Muscle layer of colon (tissue), 2 donors: ENCODE measurements around the gene GTPBP6.

Source experiments
- H3K27ac ChIP-seq: one replicate; pipeline ENCODE4 v1.7.0; 2013; ENCODE audit warnings: low read depth, mild to moderate bottlenecking, low read length, moderate library complexity
- H3K27me3 ChIP-seq, 2 donors: one replicate each; pipeline ENCODE4 v1.7.0; 2013; ENCODE audit warnings: low read length in 2 of 2, mild to moderate bottlenecking in 2 of 2; ENCODE audit not compliant: insufficient read depth in 2 of 2, control insufficient read depth in 1 of 2
- H3K36me3 ChIP-seq: one replicate; pipeline ENCODE4 v1.7.0; 2013; ENCODE audit warnings: mild to moderate bottlenecking, low read length; ENCODE audit not compliant: insufficient read depth
- H3K4me1 ChIP-seq: one replicate; pipeline ENCODE4 v1.7.0; 2013; ENCODE audit warnings: mild to moderate bottlenecking, low read length; ENCODE audit not compliant: insufficient read depth
- H3K4me3 ChIP-seq, 2 donors: one replicate each; pipeline ENCODE4 v1.7.0; 2013; ENCODE audit warnings: low read length in 2 of 2, low read depth in 1 of 2, mild to moderate bottlenecking in 1 of 2, moderate library complexity in 1 of 2
- H3K9ac ChIP-seq: one replicate; pipeline ENCODE4 v1.7.0; 2013; ENCODE audit warnings: low read length
- H3K9me3 ChIP-seq: one replicate; pipeline ENCODE4 v1.7.0; 2013; ENCODE audit warnings: mild to moderate bottlenecking, low read length
- donor health status: abdominal sarcoma.
- donor health status: Adenocarcinoma of cecum.

The GTPBP6 gene

DNA sequence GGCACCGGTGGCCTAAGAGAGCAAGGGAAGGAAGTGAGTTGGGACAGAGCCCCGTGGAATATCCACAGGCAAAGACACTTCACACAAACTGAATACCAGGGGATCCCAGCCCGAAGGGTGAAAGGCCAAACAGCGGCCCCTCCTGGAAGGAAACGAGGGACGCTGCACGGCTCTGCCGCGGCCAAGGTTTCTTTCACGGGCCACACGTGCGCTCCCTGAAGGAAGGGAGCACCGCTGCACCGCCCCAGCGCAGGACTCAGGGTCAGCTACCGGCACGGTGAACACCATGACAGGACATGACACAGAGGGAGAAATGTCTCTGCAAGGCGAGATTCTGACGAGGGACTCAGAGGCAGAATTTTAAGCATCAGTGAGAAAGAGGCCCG, 31.5 kb upstream of the GTPBP6 start:
- Histone ChIP-seq H3K4me3 (no peak overlapping the region), H3K4me1 (no peaks in the 10 kb centered on the region), H3K27me3 (no peaks in the 10 kb centered on the region), H3K9me3 (no peaks in the 10 kb centered on the region), H3K27ac (no peak overlapping the region), H3K9ac (no peak overlapping the region), H3K36me3 (no peaks in the 10 kb centered on the region)

DNA sequence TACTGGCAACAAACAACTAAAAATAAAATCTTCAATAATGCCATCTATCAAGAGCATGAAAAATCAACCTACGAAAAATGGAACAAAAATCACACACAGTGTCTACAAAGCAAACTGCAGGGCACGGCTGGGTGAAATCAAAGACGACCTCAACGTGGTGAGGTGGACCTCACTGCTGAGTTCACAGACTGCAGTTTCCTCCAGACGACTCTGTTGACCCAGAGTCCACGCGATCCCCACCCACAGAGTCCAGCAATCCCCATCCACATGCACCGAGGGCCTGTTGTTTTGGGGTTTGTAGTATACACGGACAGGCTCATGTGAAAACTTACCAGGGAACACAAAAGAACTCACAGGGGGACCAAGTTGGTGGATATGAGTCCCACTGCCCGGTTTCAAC, 31.1 kb upstream of the GTPBP6 start:
- no peaks in the 10 kb centered on the region for H3K36me3 ChIP-seq
- no peak overlapping the region for H3K4me3 ChIP-seq
- H3K27ac ChIP-seq, result no peak overlapping the region
- H3K27me3 ChIP-seq, result no peaks in the 10 kb centered on the region
- no peaks in the 10 kb centered on the region for H3K9me3 ChIP-seq
- H3K4me1 ChIP-seq, result no peaks in the 10 kb centered on the region
- no peak overlapping the region for H3K9ac ChIP-seq

DNA sequence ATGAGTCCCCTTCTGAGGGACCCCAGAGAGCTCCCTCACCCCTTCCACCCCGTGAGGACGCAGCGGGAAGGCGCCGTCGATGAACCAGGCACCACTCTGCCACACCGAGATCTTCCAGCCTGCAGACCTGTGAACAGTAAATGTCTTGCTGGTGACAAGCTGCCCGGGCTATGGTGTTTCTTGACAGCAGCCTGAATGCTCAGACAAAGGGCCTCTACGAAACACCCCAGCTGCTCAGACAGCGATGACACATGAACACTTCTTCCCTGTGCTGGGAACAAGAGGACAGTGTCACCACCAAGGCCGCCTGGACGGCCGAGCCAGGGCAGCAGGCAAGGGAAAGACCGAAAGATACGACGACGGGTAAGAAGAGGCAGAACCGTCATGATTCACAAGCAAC, 30.6 kb upstream of the GTPBP6 start:
- no peaks in the 10 kb centered on the region for H3K36me3 ChIP-seq
- no peaks in the 10 kb centered on the region for H3K9me3 ChIP-seq
- H3K27ac ChIP-seq, result no peak overlapping the region

DNA sequence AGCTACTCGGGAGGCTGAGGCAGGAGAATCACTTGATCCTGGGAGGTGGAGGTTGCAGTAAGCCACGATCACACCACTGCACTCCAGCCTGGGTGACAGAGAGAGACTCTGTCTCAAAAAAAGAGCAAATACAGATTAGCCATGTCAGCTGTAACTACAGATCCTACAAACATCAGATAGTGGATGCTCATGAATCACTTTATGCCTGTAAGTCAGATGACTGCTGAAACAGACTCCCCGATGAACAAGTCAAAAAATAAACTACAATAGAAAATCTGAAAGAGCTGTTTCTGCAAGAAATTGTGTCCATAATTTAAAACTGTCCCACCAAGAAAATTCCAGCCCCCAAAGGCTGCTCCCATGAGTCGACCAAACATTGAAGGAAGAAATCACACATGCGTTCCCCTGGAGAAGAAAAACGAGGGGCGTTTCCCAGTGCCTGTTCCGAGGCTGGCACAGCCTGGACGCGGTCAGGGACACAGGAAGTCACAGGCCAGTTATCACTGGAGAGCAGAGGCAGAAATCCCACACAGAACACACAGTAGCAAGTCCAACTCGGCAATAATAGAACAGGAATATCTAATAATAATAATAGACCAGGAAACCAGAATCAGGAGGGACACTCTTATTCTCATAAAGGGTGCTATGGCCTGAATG, 30.0 kb upstream of the GTPBP6 start:
- Histone ChIP-seq H3K4me3 (no peak overlapping the region), H3K36me3 (no peaks in the 10 kb centered on the region), H3K27ac (no peak overlapping the region), H3K9ac (no peak overlapping the region), H3K4me1 (no peaks in the 10 kb centered on the region), H3K27me3 (no peaks in the 10 kb centered on the region), H3K9me3 (no peaks in the 10 kb centered on the region)

More for the DNA sequence above, 30.6 kb upstream of the GTPBP6 start:
- H3K9ac ChIP-seq, result no peak overlapping the region
- no peaks in the 10 kb centered on the region for H3K4me1 ChIP-seq
- H3K27me3 ChIP-seq, result no peaks in the 10 kb centered on the region
- H3K4me3 ChIP-seq, result no peak overlapping the region

DNA sequence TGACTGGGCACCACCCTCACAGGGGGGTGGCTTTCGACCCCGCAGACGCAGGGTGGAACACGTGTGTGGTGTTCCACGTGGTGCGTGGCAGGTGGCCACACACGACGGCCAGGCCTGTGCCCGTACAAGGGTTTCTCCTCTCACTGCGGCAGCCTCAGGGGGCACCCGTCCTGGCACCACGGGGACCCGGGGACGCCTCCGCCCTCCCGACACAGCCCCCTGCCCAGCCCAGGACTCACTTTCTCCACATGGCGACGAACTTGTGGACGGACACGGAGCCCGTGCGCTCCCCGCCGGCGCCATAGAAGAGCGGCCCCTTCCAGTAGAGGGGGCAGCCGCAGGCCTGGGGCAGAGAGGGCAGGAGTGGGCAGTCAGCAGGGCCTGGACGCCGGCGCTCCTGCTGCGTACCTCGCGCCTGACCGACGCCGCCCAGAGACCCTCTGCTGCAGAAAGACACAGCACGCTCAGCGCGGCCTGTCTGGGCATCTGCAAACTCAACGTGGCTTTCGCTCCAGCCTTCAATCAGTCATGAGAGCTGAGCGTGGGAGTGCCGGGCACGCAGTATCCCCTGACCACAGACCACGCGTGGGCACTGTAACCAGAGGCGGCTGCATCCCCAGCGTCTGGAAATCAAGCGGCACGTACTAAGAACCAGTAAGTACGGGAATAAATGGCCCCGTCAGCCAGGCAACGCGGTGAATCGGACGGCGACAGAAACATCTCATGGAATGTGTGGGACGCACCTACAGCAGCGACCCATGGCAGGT, 28.9 kb upstream of the GTPBP6 start:
- Histone ChIP-seq H3K9me3 (no peaks in the 10 kb centered on the region), H3K27me3 (no peaks in the 10 kb centered on the region), H3K27ac (no peak overlapping the region), H3K36me3 (no peaks in the 10 kb centered on the region), H3K4me1 (no peaks in the 10 kb centered on the region), H3K9ac (no peak overlapping the region), H3K4me3 (no peak overlapping the region)

DNA sequence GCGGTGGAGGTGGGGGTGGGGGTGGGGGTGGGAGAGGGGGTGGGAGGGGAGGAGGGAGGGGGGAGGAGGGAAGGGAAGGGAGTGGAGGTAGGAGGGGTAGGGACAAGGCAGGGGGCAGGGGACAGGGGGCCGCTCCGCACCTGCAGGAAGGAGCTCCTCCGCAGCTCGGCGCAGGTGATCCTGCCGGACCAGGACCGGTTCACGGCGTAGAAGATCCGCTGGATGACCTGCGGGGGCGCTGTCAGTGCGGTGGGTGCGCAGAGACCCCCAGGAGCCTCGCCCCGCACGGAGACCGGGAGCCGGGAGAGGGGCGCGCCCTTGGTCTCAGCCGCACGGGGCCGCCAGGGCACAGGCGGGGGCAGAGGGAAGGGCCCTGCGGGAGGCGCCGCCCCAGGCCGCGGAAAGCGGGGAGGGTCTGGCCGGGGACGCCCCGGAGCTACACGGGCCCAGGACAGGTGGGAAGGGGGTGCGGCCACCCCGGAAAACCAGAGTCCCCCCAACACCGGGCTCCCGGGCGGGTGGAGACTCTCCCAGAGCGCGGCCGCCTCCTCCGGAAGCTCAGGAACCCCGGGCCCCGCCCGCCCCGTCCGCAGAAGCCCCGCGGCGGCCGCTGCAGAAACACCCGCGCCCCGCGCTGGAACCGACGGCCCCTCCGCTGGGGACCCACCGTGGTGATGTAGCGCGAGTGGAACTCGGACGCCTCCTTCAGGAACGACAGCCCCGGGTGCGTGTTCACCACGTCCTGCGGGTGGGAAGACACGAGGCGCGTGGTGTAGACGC, 27.6 kb upstream of the GTPBP6 start:
- no peaks in the 10 kb centered on the region for H3K4me1 ChIP-seq
- no peak overlapping the region for H3K9ac ChIP-seq
- H3K36me3 ChIP-seq, result no peaks in the 10 kb centered on the region
- H3K27me3 ChIP-seq, result no peaks in the 10 kb centered on the region
- H3K4me3 ChIP-seq, result no peak overlapping the region
- H3K9me3 ChIP-seq, result no peaks in the 10 kb centered on the region
- no peak overlapping the region for H3K27ac ChIP-seq

DNA sequence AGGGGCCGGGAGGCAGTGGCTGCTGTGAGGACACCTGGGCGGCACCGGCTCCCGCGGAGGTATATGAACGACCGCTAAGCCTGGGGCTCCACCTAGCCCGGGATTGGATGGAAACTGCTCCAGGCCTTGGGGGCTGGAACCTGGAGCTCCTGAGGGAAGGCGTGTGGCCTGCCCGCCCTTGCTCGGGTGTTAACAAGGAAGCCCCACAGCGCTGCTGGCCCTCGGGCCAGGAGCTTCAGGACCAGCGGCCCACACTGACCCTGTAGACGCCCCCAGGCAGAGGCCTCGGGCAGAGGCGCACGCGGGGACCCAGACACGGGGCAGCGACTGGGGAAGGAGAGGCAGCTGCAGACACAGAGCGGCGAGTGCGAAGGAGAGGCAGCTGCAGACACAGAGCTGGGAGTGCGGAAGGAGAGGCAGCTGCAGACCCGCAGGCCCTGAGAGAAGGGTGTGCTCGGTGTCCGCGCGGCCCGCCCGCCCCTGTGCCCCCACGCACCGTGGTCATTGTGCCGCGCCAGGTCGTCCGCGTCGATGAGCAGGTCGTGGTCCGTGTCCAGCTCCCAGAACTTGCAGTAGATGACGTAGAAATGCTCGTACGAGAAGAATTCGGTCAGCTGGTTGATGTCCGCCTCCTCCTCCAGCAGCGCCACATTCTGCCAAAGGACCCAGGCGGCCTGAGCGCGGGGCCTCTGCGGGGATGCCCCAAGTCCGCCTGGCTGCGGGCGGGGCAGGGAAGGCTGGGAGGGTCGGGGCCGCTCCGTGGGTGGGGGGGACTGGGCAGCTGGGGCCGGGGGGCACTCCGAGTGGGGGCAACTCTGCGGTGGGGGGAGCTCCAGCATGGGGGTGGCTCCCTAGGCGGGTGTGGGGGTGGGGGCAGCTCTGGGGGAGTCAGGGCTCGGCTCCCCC, 26.7 kb upstream of the GTPBP6 start:
- Histone ChIP-seq H3K36me3 (no peaks in the 10 kb centered on the region), H3K9me3 (no peaks in the 10 kb centered on the region), H3K27ac (no peak overlapping the region), H3K4me3 (no peak overlapping the region), H3K9ac (no peak overlapping the region), H3K4me1 (no peaks in the 10 kb centered on the region), H3K27me3 (no peaks in the 10 kb centered on the region)

DNA sequence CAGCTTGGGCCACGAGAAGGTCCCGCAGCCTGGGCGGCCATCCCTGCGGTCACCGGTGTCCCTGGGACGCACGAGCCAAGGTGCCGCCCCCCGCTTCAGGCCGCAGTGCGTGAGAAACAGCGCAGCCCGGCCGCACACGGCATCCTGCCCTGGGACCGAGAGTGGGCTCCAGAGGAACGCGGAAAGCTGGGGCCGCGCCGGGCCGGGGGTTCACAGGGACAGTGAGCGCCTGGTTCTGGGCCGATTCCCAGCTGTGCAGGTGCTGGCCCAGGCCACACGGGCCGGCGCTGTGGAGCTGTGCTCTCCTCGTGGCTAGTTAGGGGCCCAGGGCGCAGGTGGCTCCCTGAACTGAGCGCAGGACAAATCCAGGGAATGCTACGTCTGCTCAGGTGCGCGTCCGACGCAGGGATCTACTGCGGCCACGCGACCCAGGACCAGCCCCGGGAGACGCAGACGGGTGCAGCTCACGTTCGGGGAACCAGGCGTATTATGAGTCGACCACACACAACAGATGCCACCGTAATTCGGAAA, 25.8 kb upstream of the GTPBP6 start:
- Histone ChIP-seq H3K27ac (no peak overlapping the region), H3K27me3 (no peaks in the 10 kb centered on the region), H3K9ac (no peak overlapping the region), H3K4me1 (no peaks in the 10 kb centered on the region), H3K4me3 (no peak overlapping the region), H3K36me3 (no peaks in the 10 kb centered on the region), H3K9me3 (no peaks in the 10 kb centered on the region)

DNA sequence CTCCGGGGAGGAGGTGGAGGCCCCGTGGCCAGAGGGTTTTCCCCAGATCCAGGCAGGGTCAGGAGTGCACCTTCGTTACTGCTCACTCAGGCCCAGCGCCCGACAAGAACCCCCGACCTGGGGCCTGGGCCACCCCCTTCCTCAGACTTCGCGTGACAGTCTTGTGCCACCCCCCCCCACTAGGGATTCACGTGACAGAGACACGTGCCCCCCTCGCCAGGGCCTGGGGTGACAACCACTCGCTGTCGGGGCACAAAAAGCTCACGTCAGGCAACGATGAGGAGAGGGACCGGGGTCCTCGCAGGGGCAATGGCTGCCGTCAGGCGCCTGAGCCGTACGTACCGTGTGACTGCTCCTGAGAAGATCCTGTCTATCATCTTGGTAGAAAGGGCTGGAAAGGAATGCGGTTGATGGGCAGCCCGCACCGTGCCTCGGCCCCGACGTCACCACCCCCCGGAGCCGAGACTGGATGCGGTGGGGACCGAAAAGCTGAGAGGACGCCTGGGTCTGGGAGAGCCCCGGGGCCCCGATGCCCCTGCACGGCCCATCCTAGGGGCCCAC, 23.0 kb upstream of the GTPBP6 start:
- Histone ChIP-seq H3K27ac (no peak overlapping the region), H3K4me3 (no peak overlapping the region), H3K4me1 (no peaks in the 10 kb centered on the region), H3K9ac (no peak overlapping the region), H3K27me3 (no peaks in the 10 kb centered on the region), H3K9me3 (no peaks in the 10 kb centered on the region), H3K36me3 (no peaks in the 10 kb centered on the region)

DNA sequence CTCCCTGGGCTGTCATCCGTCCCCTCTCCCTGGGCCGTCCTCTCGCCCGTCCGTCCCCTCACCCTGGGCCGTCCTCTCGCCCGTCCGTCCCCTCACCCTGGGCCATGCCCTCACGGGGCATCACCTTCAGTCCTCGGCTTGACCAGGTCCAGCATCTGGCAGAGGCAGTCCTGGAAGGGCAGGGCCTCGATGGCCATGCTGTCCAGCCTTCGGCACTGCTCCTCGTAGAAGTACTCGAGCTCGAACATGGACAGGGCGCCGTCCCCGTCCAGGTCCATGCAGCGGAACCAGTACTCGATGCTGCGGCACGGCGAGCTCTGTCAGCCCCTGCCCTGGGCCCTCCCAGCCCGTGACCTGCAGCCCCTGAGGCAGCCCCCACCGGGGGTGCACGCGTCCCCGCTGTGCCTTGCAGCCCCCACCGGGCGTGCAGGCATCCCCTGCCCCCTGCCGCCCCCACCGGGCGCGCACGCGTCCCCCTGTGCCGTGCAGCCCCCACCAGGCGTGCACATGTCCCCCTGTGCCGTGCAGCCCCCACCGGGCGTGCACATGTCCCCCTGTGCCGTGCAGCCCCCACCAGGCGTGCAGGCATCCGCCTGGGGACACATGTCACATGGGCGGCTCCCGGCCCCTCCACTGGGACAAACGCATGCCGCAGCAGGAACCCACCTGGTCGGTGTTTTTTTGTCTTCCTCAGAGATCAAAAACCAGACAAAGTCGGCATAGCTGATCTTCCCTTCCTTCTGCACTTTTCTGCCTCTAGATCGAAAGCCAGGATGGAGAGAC, 22.2 kb upstream of the GTPBP6 start:
- H3K9me3 ChIP-seq, result no peaks in the 10 kb centered on the region
- H3K36me3 ChIP-seq, result no peaks in the 10 kb centered on the region
- H3K9ac ChIP-seq, result no peak overlapping the region
- H3K4me1 ChIP-seq, result no peaks in the 10 kb centered on the region
- H3K4me3 ChIP-seq, result no peak overlapping the region
- no peak overlapping the region for H3K27ac ChIP-seq
- H3K27me3 ChIP-seq, result no peaks in the 10 kb centered on the region
